AG04450 (cell line): ENCODE data around the gene TMEM41B. TPM values are rescaled to one million over a fixed set of nuclear protein-coding genes. Genes with fewer than 3 reads are reported as not detected.
"Not testable (repeated sequence)": the region's sequence is repeated elsewhere in the genome, so short reads cannot be mapped to it uniquely, and the experiment has no call there.

Experiments
- CTCF ChIA-PET: fragments of 300-600, 350-600 bp; formaldehyde crosslinking; extraction: SDS; loops from one replicate; lab custom pipeline; 2022; ENCODE audit warnings: antibody characterized with exemption, inconsistent platforms; lab: Charles Lee
- POLR2A ChIA-PET: fragments of 350-600 bp; formaldehyde crosslinking; extraction: SDS; loops from one replicate; lab custom pipeline; 2021; ENCODE audit warnings: antibody characterized with exemption, inconsistent platforms; lab: Yijun Ruan, JAX
- DNase-seq: peaks from one replicate; pipeline ENCODE4 v3.0.0-alpha.2; 2011; ENCODE audit warnings: low read depth, low spot score
- H3K27ac ChIP-seq: one replicate; pipeline ENCODE4 v1.5.1; 2012; ENCODE audit warnings: low read depth, low read length, control low read depth
- H3K27me3 ChIP-seq: one replicate; pipeline ENCODE4 v1.6.0; 2012; ENCODE audit warnings: low read length; ENCODE audit not compliant: control insufficient read depth, insufficient read depth
- H3K4me3 ChIP-seq: 2 replicates; pipeline ENCODE4 v1.5.1; 2011; ENCODE audit warnings: mild to moderate bottlenecking, low read depth, low read length, control low read depth
- H3K9me3 ChIP-seq: 2 replicates; pipeline ENCODE4 v1.5.1; 2012; ENCODE audit warnings: low read length; ENCODE audit not compliant: control insufficient read depth, insufficient read depth
- polyA minus RNA-seq: library from RNA; depleted of rRNA, polyadenylated mRNA; stranded (reverse); fragments of >200 nt; gene quantifications from 2 replicates; pipeline ENCODE4 v1.2.3, GENCODE V29; 2011; rRNA and poly(A)+ RNA removed
- polyA plus RNA-seq: library from polyadenylated mRNA; depleted of rRNA; stranded (reverse); fragments of >200 nt; gene quantifications from 2 replicates; pipeline ENCODE4 v1.2.3, GENCODE V29; 2011; rRNA removed
- TF ChIP-seq, protein P1 (sequence below): IDR thresholded peaks from 2 replicates; pipeline ENCODE4 v1.5.1; 2011; ENCODE audit warnings: low read depth, low read length, control low read depth, inconsistent platforms

The TMEM41B gene
- polyA plus RNA-seq (19.7 and 26.3 TPM in 2 replicates), polyA minus RNA-seq (11.4 and 16.2 TPM in 2 replicates)

- TF ChIP-seq, protein P1, sequence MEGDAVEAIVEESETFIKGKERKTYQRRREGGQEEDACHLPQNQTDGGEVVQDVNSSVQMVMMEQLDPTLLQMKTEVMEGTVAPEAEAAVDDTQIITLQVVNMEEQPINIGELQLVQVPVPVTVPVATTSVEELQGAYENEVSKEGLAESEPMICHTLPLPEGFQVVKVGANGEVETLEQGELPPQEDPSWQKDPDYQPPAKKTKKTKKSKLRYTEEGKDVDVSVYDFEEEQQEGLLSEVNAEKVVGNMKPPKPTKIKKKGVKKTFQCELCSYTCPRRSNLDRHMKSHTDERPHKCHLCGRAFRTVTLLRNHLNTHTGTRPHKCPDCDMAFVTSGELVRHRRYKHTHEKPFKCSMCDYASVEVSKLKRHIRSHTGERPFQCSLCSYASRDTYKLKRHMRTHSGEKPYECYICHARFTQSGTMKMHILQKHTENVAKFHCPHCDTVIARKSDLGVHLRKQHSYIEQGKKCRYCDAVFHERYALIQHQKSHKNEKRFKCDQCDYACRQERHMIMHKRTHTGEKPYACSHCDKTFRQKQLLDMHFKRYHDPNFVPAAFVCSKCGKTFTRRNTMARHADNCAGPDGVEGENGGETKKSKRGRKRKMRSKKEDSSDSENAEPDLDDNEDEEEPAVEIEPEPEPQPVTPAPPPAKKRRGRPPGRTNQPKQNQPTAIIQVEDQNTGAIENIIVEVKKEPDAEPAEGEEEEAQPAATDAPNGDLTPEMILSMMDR = 0 out of 2 replicates have a peak, but pooled peaks have one; percentile 11
- H3K9me3 ChIP-seq = no peaks in the 10 kb centered on the region; the same call in 1 of the 2 replicates
- POLR2A ChIA-PET = interaction anchor here (0.5 to 2.0 kb wide), 6 partner anchors 46 to 146 kb away, joined by 3 to 9 read pairs (median 3); partner anchors contain the start of genes DENND5A, IPO7 and ZNF143
- peak within 1 kb of the TSS; percentile 88 for H3K27ac ChIP-seq
- peak; percentile 94 for DNase-seq
- H3K27me3 ChIP-seq = no peaks in the 10 kb centered on the region
- CTCF ChIA-PET = interaction anchor here (0.8 to 1.4 kb wide), 5 partner anchors 71 to 298 kb away, joined by 4 to 5 read pairs (median 4); partner anchors contain the start of gene IPO7
- peak within 1 kb of the TSS; percentile 93 for H3K4me3 ChIP-seq
Observed at GRCh38 chr11:9314291-9315077, at the start of gene TMEM41B. Gene TMEM41B (minus strand): TSS chr11:9314593. CDS start chr11:9314441, 152 bp downstream.

DNA sequence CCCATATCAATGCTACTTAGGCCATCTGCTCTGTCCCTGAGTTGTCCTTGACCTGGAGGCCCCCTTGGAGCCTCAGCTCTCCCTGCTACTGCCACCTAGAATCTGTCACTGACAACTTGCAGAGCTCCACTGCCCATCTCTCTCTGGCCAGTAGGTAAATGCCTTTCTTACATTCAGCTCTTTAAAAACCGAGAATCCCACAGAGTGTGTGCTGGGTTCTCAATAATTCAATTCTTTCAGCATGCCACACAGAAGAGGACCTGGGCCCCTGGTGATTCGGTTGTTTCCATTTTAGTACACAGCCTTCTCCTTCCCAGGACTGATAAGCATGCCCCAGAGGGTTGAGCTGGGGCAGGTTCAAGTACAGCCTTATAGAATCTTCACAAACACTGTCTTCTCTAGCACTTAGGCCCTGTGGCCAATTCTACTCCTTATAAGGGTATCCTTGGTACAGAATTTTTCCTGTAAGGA lies 48.0 kb upstream of the TMEM41B start:
- DNase-seq = no peak
- Histone ChIP-seq H3K27ac (peak overlapping the region; percentile 47), H3K27me3 (no peaks in the 10 kb centered on the region), H3K9me3 (no peaks in the 10 kb centered on the region), H3K4me3 (no peak overlapping the region)
- ChIA-PET CTCF (no interaction called here), POLR2A (no interaction called here)
- TF ChIP-seq, protein P1 = no peak

DNA sequence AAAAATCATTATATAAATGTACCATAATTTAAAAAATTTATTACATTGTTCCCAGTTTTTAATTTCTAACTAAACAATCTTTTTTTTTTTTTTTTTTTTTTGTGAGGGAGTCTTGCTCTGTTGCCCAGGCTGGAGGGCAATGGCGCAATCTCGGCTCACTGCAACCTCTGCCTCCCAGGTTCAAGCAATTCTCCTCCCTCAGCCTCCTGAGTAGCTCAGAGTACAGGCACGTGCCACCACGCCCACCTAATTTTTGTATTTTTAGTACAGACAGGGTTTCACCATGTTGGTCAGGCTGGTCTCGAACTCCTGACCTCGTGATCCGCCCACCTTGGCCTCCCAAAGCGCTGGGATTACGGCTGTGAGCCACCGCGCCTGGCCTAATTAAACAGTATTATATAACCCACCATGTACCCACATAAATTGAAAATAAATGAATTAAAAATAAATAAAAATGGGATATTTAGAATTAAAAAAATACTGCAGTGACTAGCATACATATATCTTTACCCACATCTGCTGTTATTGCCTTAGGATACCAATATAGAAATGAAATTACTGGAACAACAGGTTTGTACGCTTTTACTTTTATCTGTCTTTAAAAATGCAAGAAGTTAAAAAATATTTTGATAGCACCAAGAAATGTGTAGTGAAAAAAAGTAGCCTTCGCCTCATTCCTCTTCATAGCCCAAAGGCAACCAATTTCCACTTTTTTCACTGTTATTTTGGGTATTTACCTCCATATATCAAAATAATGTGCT lies 46.6 kb upstream of the TMEM41B start:
- H3K27me3 ChIP-seq, DNase-seq, H3K4me3 ChIP-seq, H3K27ac ChIP-seq, H3K9me3 ChIP-seq, POLR2A ChIA-PET: not testable (repeated sequence)
- CTCF ChIA-PET = interaction anchor here (0.7 kb wide), 1 partner anchor 402 kb away, joined by 4 read pairs; no protein-coding TSS in a partner anchor

DNA sequence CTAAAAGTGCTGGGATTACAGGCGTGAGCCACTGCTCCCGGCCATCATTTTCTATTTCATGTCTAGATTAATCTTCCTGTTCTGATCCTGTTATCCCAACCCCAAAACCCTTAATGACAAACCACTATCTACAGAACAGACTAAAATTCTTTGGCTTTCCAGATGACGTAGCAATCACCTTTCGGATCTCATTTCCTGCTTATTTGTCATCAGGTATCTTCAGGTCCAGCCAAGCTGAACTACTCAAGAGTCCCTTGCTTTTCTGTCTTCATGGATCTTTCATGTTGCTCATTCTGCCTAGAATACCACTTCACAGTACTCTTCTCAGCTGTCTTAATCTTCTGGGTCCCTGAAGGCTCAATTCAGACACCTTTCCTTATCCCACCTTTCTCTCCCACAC lies 42.6 kb upstream of the TMEM41B start:
- ChIA-PET POLR2A (no interaction called here), CTCF (no interaction called here)
- no peak overlapping the region for H3K4me3 ChIP-seq
- DNase-seq = no peak
- H3K9me3 ChIP-seq = no peaks in the 10 kb centered on the region
- TF ChIP-seq, protein P1 = no peak
- H3K27me3 ChIP-seq = no peaks in the 10 kb centered on the region
- H3K27ac ChIP-seq = no peak overlapping the region

GRCh38 chr11:9351321-9351881 lies 37.0 kb upstream of the TMEM41B start:
- peaks cover 3% of the 10 kb centered on the region for H3K27me3 ChIP-seq
- DNase-seq = no peak
- TF ChIP-seq, protein P1 = no peak
- POLR2A ChIA-PET = no interaction called here
- no peak overlapping the region for H3K27ac ChIP-seq
- no peaks in the 10 kb centered on the region for H3K9me3 ChIP-seq
- H3K4me3 ChIP-seq = no peak overlapping the region
- CTCF ChIA-PET = no interaction called here

GRCh38 chr11:9347779-9348178 lies 33.4 kb upstream of the TMEM41B start:
- POLR2A ChIA-PET, DNase-seq, H3K27me3 ChIP-seq, H3K4me3 ChIP-seq, H3K27ac ChIP-seq, H3K9me3 ChIP-seq: not testable (repeated sequence)
- CTCF ChIA-PET = interaction anchor here (0.7 kb wide), 1 partner anchor 57 kb away, joined by 3 read pairs; no protein-coding TSS in a partner anchor
